ENCODE results near the gene USP6NL. TPM values are rescaled to one million over a fixed set of nuclear protein-coding genes. Genes with fewer than 3 reads are reported as not detected.

USP6NL gene
- total RNA-seq, 2 donors from 2014 or later = 9.6 to 10.5 TPM

GRCh38 chr10:11517150-11517549, 94.3 kb downstream of the USP6NL start:
- H3K27ac ChIP-seq = no peak overlapping the region
- H3K27me3 ChIP-seq = no peaks in the 10 kb centered on the region
- H3K9me3 ChIP-seq = no peaks in the 10 kb centered on the region
- no peak for TF ChIP-seq CTCF (IDR thresholded peaks at IDR 0.05)
- H3K4me3 ChIP-seq = no peak overlapping the region
- no peaks in the 10 kb centered on the region for H3K36me3 ChIP-seq
- peaks cover 3 to 8% of the 10 kb centered on the region in 2 donors for H3K4me1 ChIP-seq
- DNase-seq (ENCODE audit: low spot score) = no peak

- no peaks in the 10 kb centered on the region for H3K36me3 ChIP-seq
- DNase-seq (ENCODE audit: low spot score) = no peak
- no peaks in the 10 kb centered on the region for H3K9me3 ChIP-seq
- no peak overlapping the region for H3K4me3 ChIP-seq
- no peak overlapping the region for H3K27ac ChIP-seq
- H3K27me3 ChIP-seq = no peaks in the 10 kb centered on the region
- H3K4me1 ChIP-seq = peaks cover under 1 to 3% of the 10 kb centered on the region in 2 donors
- TF ChIP-seq CTCF (IDR thresholded peaks at IDR 0.05) = no peak
Observed at GRCh38 chr10:11516431-11516746, 95.1 kb downstream of the USP6NL start.

GRCh38 chr10:11515596-11516430, 95.6 kb downstream of the USP6NL start:
- H3K4me3 ChIP-seq = no peak overlapping the region
- H3K9me3 ChIP-seq = no peaks in the 10 kb centered on the region
- H3K36me3 ChIP-seq = no peaks in the 10 kb centered on the region
- no peaks in the 10 kb centered on the region for H3K27me3 ChIP-seq
- H3K27ac ChIP-seq = no peak overlapping the region
- TF ChIP-seq CTCF (IDR thresholded peaks at IDR 0.05) = peak; percentile 44 to 87
- H3K4me1 ChIP-seq = peaks cover 0 to 3% of the 10 kb centered on the region in 2 donors
- no peak for DNase-seq (ENCODE audit: low spot score)

GRCh38 chr10:11513727-11514126, 97.7 kb downstream of the USP6NL start:
- DNase-seq (ENCODE audit: low spot score) = no peak
- H3K27ac ChIP-seq = no peak overlapping the region
- TF ChIP-seq CTCF (IDR thresholded peaks at IDR 0.05) = no peak

GRCh38 chr10:11512596-11512995, 98.9 kb downstream of the USP6NL start:
- no peak for DNase-seq (ENCODE audit: low spot score)
- no peak overlapping the region for H3K4me3 ChIP-seq
- H3K27ac ChIP-seq = no peak overlapping the region
- H3K4me1 ChIP-seq = peaks cover 0 to 3% of the 10 kb centered on the region in 2 donors
- no peak for TF ChIP-seq CTCF (IDR thresholded peaks at IDR 0.05)
- H3K36me3 ChIP-seq = no peaks in the 10 kb centered on the region
- H3K27me3 ChIP-seq = no peaks in the 10 kb centered on the region
- H3K9me3 ChIP-seq = no peaks in the 10 kb centered on the region

More at GRCh38 chr10:11513727-11514126, 97.7 kb downstream of the USP6NL start:
- H3K36me3 ChIP-seq = no peaks in the 10 kb centered on the region
- no peak overlapping the region for H3K4me3 ChIP-seq
- no peaks in the 10 kb centered on the region for H3K9me3 ChIP-seq
- H3K4me1 ChIP-seq = peaks cover 0 to 3% of the 10 kb centered on the region in 2 donors
- H3K27me3 ChIP-seq = no peaks in the 10 kb centered on the region

GRCh38 chr10:11511321-11511720, 100.1 kb downstream of the USP6NL start:
- no peak for DNase-seq (ENCODE audit: low spot score)
- Histone ChIP-seq H3K4me3 (no peak overlapping the region), H3K27ac (no peak overlapping the region), H3K4me1 (peaks cover 0 to 3% of the 10 kb centered on the region in 2 donors), H3K36me3 (no peaks in the 10 kb centered on the region), H3K9me3 (no peaks in the 10 kb centered on the region), H3K27me3 (no peaks in the 10 kb centered on the region)
- TF ChIP-seq CTCF (IDR thresholded peaks at IDR 0.05) = no peak

Data from right atrium auricular region (tissue), 2 donors.